Sigmoid colon (tissue), 4 donors: ENCODE data around the gene PITPNM2.

Experiments used
- CTCF ChIP-seq, 4 experiments: fragments of 450-650 bp in 3 of 4; fragments of 200-600 bp in 1 of 4; IDR thresholded peaks; one replicate each; pipeline ENCODE4 v1.5.1; 2016 to 2019; ENCODE audit warnings: antibody characterized with exemption in 4 of 4, mild to moderate bottlenecking in 3 of 4, moderate library complexity in 2 of 4
- EP300 ChIP-seq, 4 donors: sonication (generic); formaldehyde crosslinking; IDR thresholded peaks; one replicate each; pipeline ENCODE4 v1.6.1; 2017; ENCODE audit warnings: antibody characterized with exemption in 4 of 4
- POLR2A ChIP-seq, 2 donors: fragments of 450-650 bp; IDR thresholded peaks; one replicate each; pipeline ENCODE4 v1.6.1; 2016; ENCODE audit warnings: antibody characterized with exemption in 2 of 2, mild to moderate bottlenecking in 2 of 2, moderate library complexity in 2 of 2
- POLR2AphosphoS5 ChIP-seq, 4 donors: sonication (generic); formaldehyde crosslinking; IDR thresholded peaks; one replicate each; pipeline ENCODE4 v1.6.1; 2017; ENCODE audit warnings: antibody characterized with exemption in 4 of 4

DNA sequence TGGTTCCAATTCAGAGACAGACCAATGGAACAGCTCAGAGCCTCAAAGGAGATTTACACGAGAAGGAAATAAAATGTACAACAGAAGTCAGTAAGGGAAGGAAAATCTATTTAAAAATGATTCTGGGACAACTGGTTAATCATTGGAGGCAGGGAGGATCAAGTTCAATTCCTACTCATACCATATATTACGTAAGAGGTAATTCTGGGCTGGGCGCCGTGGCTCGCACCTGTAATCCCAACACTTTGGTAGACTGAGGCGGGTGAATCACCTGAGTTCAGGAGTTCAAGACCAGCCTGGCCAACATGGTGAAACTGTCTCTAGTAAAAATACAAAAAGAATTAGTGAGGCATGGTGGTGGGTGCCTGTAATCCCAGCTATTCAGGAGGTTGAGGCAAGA lies 36.7 kb upstream of the PITPNM2 start:
- TF ChIP-seq CTCF (IDR thresholded peaks at IDR 0.05) = no peak
- no peak for TF ChIP-seq POLR2A (IDR thresholded peaks at IDR 0.05)
- TF ChIP-seq POLR2AphosphoS5 (IDR thresholded peaks at IDR 0.05) = no peak
- no peak for TF ChIP-seq EP300 (IDR thresholded peaks at IDR 0.05)
